Fibroblast of skin of left quadriceps (primary cell): ENCODE measurements around the gene CGNL1.

Source experiments
- DNase-seq, 2 experiments: peaks; one replicate each; pipeline ENCODE4 v3.0.0-alpha.2; 2013; ENCODE audit warnings: low read depth in 2 of 2

CGNL1 gene

GRCh38 chr15:57495554-57496165 is 119.4 kb downstream of the CGNL1 start:
- DNase-seq: no peak

GRCh38 chr15:57496594-57496945 is 120.3 kb downstream of the CGNL1 start:
- DNase-seq: no peak

- no peak for DNase-seq
Observed at GRCh38 chr15:57496946-57497869, 120.9 kb downstream of the CGNL1 start.

GRCh38 chr15:57500256-57500655 is 124.0 kb downstream of the CGNL1 start:
- no peak for DNase-seq

GRCh38 chr15:57500979-57501576 is 124.8 kb downstream of the CGNL1 start:
- DNase-seq: no peak

- no peak for DNase-seq
Observed at GRCh38 chr15:57502116-57502515, 125.8 kb downstream of the CGNL1 start.

GRCh38 chr15:57503051-57503702 is 126.9 kb downstream of the CGNL1 start:
- no peak for DNase-seq

GRCh38 chr15:57503911-57504598 is 127.8 kb downstream of the CGNL1 start:
- no peak for DNase-seq

GRCh38 chr15:57504599-57504940 is 128.3 kb downstream of the CGNL1 start:
- DNase-seq: no peak

GRCh38 chr15:57505056-57505715 is 128.9 kb downstream of the CGNL1 start:
- DNase-seq: no peak

- no peak for DNase-seq
Observed at GRCh38 chr15:57505949-57506391, 129.7 kb downstream of the CGNL1 start.

- no peak for DNase-seq
Observed at GRCh38 chr15:57506422-57506821, 130.1 kb downstream of the CGNL1 start.

- no peak for DNase-seq
Observed at GRCh38 chr15:57507111-57507510, 130.8 kb downstream of the CGNL1 start.

GRCh38 chr15:57509126-57509525 is 132.8 kb downstream of the CGNL1 start:
- no peak for DNase-seq

GRCh38 chr15:57509965-57510364 is 133.7 kb downstream of the CGNL1 start:
- DNase-seq: no peak

GRCh38 chr15:57510647-57511046 is 134.3 kb downstream of the CGNL1 start:
- no peak for DNase-seq

GRCh38 chr15:57516327-57517029 is 140.2 kb downstream of the CGNL1 start:
- DNase-seq: no peak

- DNase-seq: no peak
Observed at GRCh38 chr15:57517030-57517671, 140.8 kb downstream of the CGNL1 start.

- DNase-seq: no peak
Observed at GRCh38 chr15:57518779-57519405, 142.6 kb downstream of the CGNL1 start.

- no peak for DNase-seq
Observed at GRCh38 chr15:57519806-57520205, 143.5 kb downstream of the CGNL1 start.
